HEK293T (cell line): ENCODE results near the gene ATG7.
"Not testable (repeated sequence)": the region's sequence is repeated elsewhere in the genome, so short reads cannot be mapped to it uniquely, and the experiment has no call there.

ENCODE experiments used
- CTCF ChIA-PET: fragments of 350-600 bp; formaldehyde crosslinking; extraction: SDS; loops from one replicate; lab custom pipeline; 2021; ENCODE audit warnings: antibody characterized with exemption, inconsistent platforms; lab: Yijun Ruan, JAX
- POLR2A ChIA-PET: fragments of 350-600 bp; formaldehyde crosslinking; extraction: SDS; loops from one replicate; lab custom pipeline; 2020; ENCODE audit warnings: antibody characterized with exemption, inconsistent platforms; lab: Yijun Ruan, JAX
- DNase-seq: peaks from one replicate; pipeline ENCODE4 v3.0.0; 2012; ENCODE audit warnings: mixed read lengths; ENCODE audit errors: extremely low spot score
- ARNT ChIP-seq: fragments of 450-650 bp; IDR thresholded peaks from 2 replicates; pipeline ENCODE4 v1.6.1; 2017; ENCODE audit warnings: mild to moderate bottlenecking
- BHLHE40 ChIP-seq: fragments of 450-650 bp; IDR thresholded peaks from 2 replicates; pipeline ENCODE4 v1.6.1; 2016; ENCODE audit warnings: mild to moderate bottlenecking, moderate library complexity, borderline replicate concordance
- CTBP1 ChIP-seq: fragments of 450-650 bp; IDR thresholded peaks from 2 replicates; pipeline ENCODE4 v1.6.1; 2016; ENCODE audit warnings: borderline replicate concordance
- ELF4 ChIP-seq: fragments of 450-650 bp; IDR thresholded peaks from 2 replicates; pipeline ENCODE4 v1.6.1; 2017; ENCODE audit warnings: antibody characterized with exemption
- FOXA1 ChIP-seq: fragments of 450-650 bp; IDR thresholded peaks from 2 replicates; pipeline ENCODE4 v1.6.1; 2016; ENCODE audit warnings: mild to moderate bottlenecking
- FOXK2 ChIP-seq: fragments of 450-650 bp; IDR thresholded peaks from 2 replicates; pipeline ENCODE4 v1.6.1; 2016; ENCODE audit warnings: mild to moderate bottlenecking
- FOXM1 ChIP-seq: fragments of 450-650 bp; IDR thresholded peaks from 2 replicates; pipeline ENCODE4 v1.6.1; 2017; ENCODE audit warnings: mild to moderate bottlenecking, borderline replicate concordance
- HDGF ChIP-seq: fragments of 450-650 bp; IDR thresholded peaks from 2 replicates; pipeline ENCODE4 v1.6.1; 2017; ENCODE audit warnings: antibody characterized with exemption, borderline replicate concordance
- L3MBTL2 ChIP-seq: fragments of 450-650 bp; conservative IDR thresholded peaks from 2 replicates; pipeline ENCODE4 v1.6.1; 2016; ENCODE audit warnings: mild to moderate bottlenecking
- LEF1 ChIP-seq: fragments of 450-650 bp; IDR thresholded peaks from 2 replicates; pipeline ENCODE4 v1.6.1; 2017; ENCODE audit warnings: mild to moderate bottlenecking, borderline replicate concordance
- NFRKB ChIP-seq: fragments of 450-650 bp; IDR thresholded peaks from 2 replicates; pipeline ENCODE4 v1.6.1; 2016; ENCODE audit warnings: mild to moderate bottlenecking, moderate library complexity
- PKNOX1 ChIP-seq: fragments of 450-650 bp; IDR thresholded peaks from 2 replicates; pipeline ENCODE4 v1.6.1; 2016
- SP1 ChIP-seq: fragments of 450-650 bp; IDR thresholded peaks from 2 replicates; pipeline ENCODE4 v1.6.1; 2017
- SUZ12 ChIP-seq: fragments of 450-650 bp; IDR thresholded peaks from 2 replicates; pipeline ENCODE4 v1.6.1; 2016; ENCODE audit warnings: mild to moderate bottlenecking
- TARDBP ChIP-seq: fragments of 450-650 bp; IDR thresholded peaks from 2 replicates; pipeline ENCODE4 v1.6.1; 2016
- ZNF384 ChIP-seq: fragments of 450-650 bp; IDR thresholded peaks from 2 replicates; pipeline ENCODE4 v1.6.1; 2016

The ATG7 gene

GRCh38 chr3:11346416-11346815 lies 74.2 kb downstream of the ATG7 start:
- ChIA-PET CTCF (no interaction called here), POLR2A (no interaction called here)
- no peak for TF ChIP-seq HDGF
- TF ChIP-seq SUZ12 = no peak
- no peak for TF ChIP-seq NFRKB
- TF ChIP-seq FOXK2 = no peak
- TF ChIP-seq ELF4 = no peak
- TF ChIP-seq SP1 = no peak
- no peak for TF ChIP-seq CTBP1
- TF ChIP-seq PKNOX1 = no peak
- no peak for TF ChIP-seq BHLHE40
- no peak for TF ChIP-seq TARDBP
- TF ChIP-seq FOXA1 = no peak
- TF ChIP-seq L3MBTL2 = no peak
- no peak for TF ChIP-seq LEF1
- TF ChIP-seq FOXM1 = no peak
- no peak for DNase-seq

GRCh38 chr3:11348877-11349276 lies 76.7 kb downstream of the ATG7 start:
- POLR2A ChIA-PET, CTCF ChIA-PET, DNase-seq: not testable (repeated sequence)

- no peak for DNase-seq
- no peak for TF ChIP-seq L3MBTL2
- no peak for TF ChIP-seq CTBP1
- TF ChIP-seq SP1 = no peak
- TF ChIP-seq ZNF384 = no peak
- no peak for TF ChIP-seq ELF4
- no peak for TF ChIP-seq NFRKB
- TF ChIP-seq FOXM1 = no peak
- TF ChIP-seq TARDBP = no peak
- TF ChIP-seq SUZ12 = no peak
- ChIA-PET CTCF (no interaction called here), POLR2A (no interaction called here)
Observed at GRCh38 chr3:11349446-11349845, 77.2 kb downstream of the ATG7 start.

GRCh38 chr3:11350374-11350773 lies 78.2 kb downstream of the ATG7 start:
- POLR2A ChIA-PET = no interaction called here
- CTCF ChIA-PET = no interaction called here
- DNase-seq = no peak
- no peak for TF ChIP-seq TARDBP
- TF ChIP-seq FOXM1 = no peak
- no peak for TF ChIP-seq LEF1
- no peak for TF ChIP-seq FOXK2
- no peak for TF ChIP-seq CTBP1
- TF ChIP-seq L3MBTL2 = no peak
- TF ChIP-seq PKNOX1 = no peak
- TF ChIP-seq HDGF = no peak
- TF ChIP-seq NFRKB = no peak
- TF ChIP-seq SUZ12 = no peak
- no peak for TF ChIP-seq FOXA1
- TF ChIP-seq SP1 = no peak
- no peak for TF ChIP-seq BHLHE40
- no peak for TF ChIP-seq ARNT
- TF ChIP-seq ELF4 = no peak
- no peak for TF ChIP-seq ZNF384

GRCh38 chr3:11351451-11351850 lies 79.3 kb downstream of the ATG7 start:
- TF ChIP-seq FOXK2 (no peak), PKNOX1 (no peak), SUZ12 (no peak), BHLHE40 (no peak), LEF1 (no peak), TARDBP (no peak), ARNT (no peak), SP1 (no peak), FOXM1 (no peak), ZNF384 (no peak), HDGF (no peak), ELF4 (no peak), L3MBTL2 (no peak), CTBP1 (no peak)
- ChIA-PET CTCF (no interaction called here), POLR2A (no interaction called here)
- DNase-seq = no peak

- CTCF ChIA-PET = no interaction called here
- POLR2A ChIA-PET = no interaction called here
- DNase-seq = no peak
- TF ChIP-seq NFRKB (no peak), CTBP1 (no peak), TARDBP (no peak), L3MBTL2 (no peak), SUZ12 (no peak), FOXM1 (no peak), ARNT (no peak), BHLHE40 (no peak), HDGF (no peak), LEF1 (no peak), SP1 (no peak), PKNOX1 (no peak), ZNF384 (no peak), FOXK2 (no peak), ELF4 (no peak), FOXA1 (no peak)
Observed at GRCh38 chr3:11356269-11356668, 84.1 kb downstream of the ATG7 start.
